Measurements from ENCODE around the gene CDC42EP4. TPM values are rescaled to one million over a fixed set of nuclear protein-coding genes. Genes with fewer than 3 reads are reported as not detected.

The CDC42EP4 gene
- total and polyA plus RNA-seq, 2 experiments from 2014 or later = 4.4 to 19.9 TPM

DNA sequence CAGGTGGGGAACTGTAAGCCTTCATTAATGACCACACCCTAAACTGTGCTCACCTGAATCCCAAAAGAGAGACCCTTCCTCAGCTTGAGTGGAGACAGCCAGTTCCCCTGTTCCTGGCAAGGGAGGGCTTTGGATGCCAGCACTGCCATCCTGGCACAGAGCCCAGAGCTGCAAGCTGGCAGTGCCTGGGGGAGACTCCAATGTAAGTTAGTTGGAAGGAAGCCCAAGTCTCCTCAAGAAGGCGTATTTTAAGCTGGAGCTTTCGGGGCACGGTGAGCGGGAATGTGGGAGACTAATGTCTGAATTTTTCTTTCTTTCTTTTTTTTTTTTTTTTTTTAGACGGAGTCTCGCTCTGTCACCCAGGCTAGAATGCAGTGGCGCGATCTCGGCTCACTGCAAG lies 4.7 kb downstream of the CDC42EP4 start (continued):
- TF ChIP-seq, protein P1, sequence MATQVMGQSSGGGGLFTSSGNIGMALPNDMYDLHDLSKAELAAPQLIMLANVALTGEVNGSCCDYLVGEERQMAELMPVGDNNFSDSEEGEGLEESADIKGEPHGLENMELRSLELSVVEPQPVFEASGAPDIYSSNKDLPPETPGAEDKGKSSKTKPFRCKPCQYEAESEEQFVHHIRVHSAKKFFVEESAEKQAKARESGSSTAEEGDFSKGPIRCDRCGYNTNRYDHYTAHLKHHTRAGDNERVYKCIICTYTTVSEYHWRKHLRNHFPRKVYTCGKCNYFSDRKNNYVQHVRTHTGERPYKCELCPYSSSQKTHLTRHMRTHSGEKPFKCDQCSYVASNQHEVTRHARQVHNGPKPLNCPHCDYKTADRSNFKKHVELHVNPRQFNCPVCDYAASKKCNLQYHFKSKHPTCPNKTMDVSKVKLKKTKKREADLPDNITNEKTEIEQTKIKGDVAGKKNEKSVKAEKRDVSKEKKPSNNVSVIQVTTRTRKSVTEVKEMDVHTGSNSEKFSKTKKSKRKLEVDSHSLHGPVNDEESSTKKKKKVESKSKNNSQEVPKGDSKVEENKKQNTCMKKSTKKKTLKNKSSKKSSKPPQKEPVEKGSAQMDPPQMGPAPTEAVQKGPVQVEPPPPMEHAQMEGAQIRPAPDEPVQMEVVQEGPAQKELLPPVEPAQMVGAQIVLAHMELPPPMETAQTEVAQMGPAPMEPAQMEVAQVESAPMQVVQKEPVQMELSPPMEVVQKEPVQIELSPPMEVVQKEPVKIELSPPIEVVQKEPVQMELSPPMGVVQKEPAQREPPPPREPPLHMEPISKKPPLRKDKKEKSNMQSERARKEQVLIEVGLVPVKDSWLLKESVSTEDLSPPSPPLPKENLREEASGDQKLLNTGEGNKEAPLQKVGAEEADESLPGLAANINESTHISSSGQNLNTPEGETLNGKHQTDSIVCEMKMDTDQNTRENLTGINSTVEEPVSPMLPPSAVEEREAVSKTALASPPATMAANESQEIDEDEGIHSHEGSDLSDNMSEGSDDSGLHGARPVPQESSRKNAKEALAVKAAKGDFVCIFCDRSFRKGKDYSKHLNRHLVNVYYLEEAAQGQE (IDR thresholded peaks at IDR 0.05; ENCODE audit: unreplicated experiment) = no peak
- TF ChIP-seq ZNF114 (CRISPR knock-in tag; IDR thresholded peaks at IDR 0.05) (no peak), JUNB (IDR thresholded peaks at IDR 0.05; ENCODE audit: unreplicated experiment) (no peak)

DNA sequence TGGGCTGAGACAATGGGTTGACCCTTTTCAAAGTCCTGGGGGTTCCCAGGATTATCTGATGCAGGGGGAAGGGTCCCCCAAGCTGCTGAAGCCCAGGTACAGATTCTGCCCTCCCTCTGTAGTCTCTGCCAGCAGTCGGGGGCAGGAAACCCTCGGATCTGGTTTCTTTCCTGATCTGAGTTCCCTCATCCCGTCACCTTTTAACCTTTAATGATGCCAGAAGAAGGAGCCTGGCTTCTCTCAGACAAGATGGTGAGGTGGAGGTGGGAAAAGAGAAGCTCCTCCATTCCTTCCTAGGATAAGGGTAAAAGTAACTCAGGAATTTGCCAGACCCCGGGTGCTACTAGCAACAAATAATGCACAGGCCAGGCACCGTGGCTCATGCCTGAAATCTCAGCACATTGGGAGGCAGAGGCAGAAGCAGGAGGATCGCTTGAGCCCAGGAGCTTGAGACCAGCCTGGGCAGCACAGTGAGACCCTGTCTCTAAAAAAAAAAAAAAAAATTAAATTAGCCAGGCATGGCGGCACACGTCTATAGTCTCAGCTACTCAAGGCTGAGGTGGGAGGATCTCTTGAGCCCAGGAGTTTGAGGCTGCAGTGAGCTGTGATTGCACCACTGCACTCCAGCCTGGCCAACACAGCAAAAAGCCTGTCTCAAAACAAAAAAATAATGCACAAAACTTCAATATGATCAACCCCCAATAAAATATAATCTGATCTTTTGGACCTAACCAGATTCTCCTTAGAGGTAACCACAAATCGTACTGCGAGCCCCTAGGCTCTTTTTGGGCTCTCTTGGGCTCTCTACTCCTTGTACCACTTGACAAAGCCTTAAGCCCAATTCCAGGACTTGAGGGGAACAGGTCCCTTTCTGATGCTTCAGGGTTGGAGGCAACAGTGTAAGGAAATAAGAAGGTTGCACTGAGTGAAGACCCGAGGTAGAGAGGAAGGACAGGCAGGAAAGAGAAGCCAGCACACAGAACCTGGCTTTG lies 5.7 kb downstream of the CDC42EP4 start:
- 0 out of 3 replicates have a peak, but pooled peaks cover 2% of the 10 kb centered on the region for H3K36me3 Mint-ChIP-seq (ENCODE audit: low read depth)
- Histone ChIP-seq H3K27ac (ENCODE audit: low read depth) (peak overlapping the region; percentile 69), H3K27me3 (ENCODE audit: insufficient read depth) (0 out of 2 replicates have a peak, but pooled peaks cover 4% of the 10 kb centered on the region), H3K79me2 (replicated peaks; ENCODE audit: insufficient read depth) (peaks cover 60% of the 10 kb centered on the region), H3K36me3 (ENCODE audit: insufficient read depth) (no peaks in the 10 kb centered on the region), H3K4me1 (ENCODE audit: insufficient read depth) (peaks cover 30% of the 10 kb centered on the region), H3K4me3 (no peak overlapping the region; the same call in 1 of the 2 replicates), H3F3A (replicated peaks; ENCODE audit: low read depth) (0 out of 2 replicates have a peak, but pooled peaks cover under 1% of the 10 kb centered on the region), H2AFZ (no peak overlapping the region), H3K9me2 (ENCODE audit: insufficient read depth) (no peaks in the 10 kb centered on the region), H3K4me2 (peak overlapping the region; percentile 57), H4K20me1 (replicated peaks; ENCODE audit: insufficient read depth) (no peaks in the 10 kb centered on the region)
- no peak for DNase-seq (ENCODE audit: low spot score)
- no peaks in the 10 kb centered on the region; the same call in 2 of the 3 replicates for H3K9me3 Mint-ChIP-seq
- peaks cover 17% of the 10 kb centered on the region for H3K27me3 Mint-ChIP-seq (ENCODE audit: insufficient read depth, low read depth, poor library complexity)
- ATAC-seq = no peak
- H3K4me3 Mint-ChIP-seq = no peak overlapping the region
- peaks cover 32% of the 10 kb centered on the region for H3K4me1 Mint-ChIP-seq
- no peak overlapping the region for H3K27ac Mint-ChIP-seq
- TF ChIP-seq EZH2 (IDR thresholded peaks at IDR 0.05; ENCODE audit: low read depth, unreplicated experiment) (no peak), EZH2phosphoT487 (IDR thresholded peaks at IDR 0.05; ENCODE audit: unreplicated experiment) (no peak), STAT1 (IDR thresholded peaks at IDR 0.05; ENCODE audit: unreplicated experiment) (no peak), JUNB (IDR thresholded peaks at IDR 0.05; ENCODE audit: unreplicated experiment) (no peak), ZNF462 (CRISPR knock-in tag; IDR thresholded peaks at IDR 0.05) (no peak), POLR2AphosphoS5 (IDR thresholded peaks at IDR 0.05; ENCODE audit: low read depth) (no peak), ZNF331 (CRISPR knock-in tag; IDR thresholded peaks at IDR 0.05; ENCODE audit: low read depth) (no peak)
- TF ChIP-seq, protein P1 (IDR thresholded peaks at IDR 0.05; ENCODE audit: unreplicated experiment) = no peak
